Common myeloid progenitor, CD34-positive (primary cell): ENCODE data around the gene KCNG4.

Experiments used
- CTCF ChIA-PET: fragments of 350-600 bp; sonication (Branson Sonifier 250); formaldehyde crosslinking; loops from one replicate; lab custom pipeline; 2021; ENCODE audit warnings: antibody characterized with exemption; lab: Charles Lee
- POLR2A ChIA-PET: fragments of 350-600 bp; sonication (Branson Sonifier 250); formaldehyde crosslinking; loops from one replicate; lab custom pipeline; 2021; ENCODE audit warnings: antibody characterized with exemption; lab: Charles Lee
- DNase-seq, 3 donors: peaks; one replicate each; pipeline versions ENCODE4 v3.0.0 to v3.0.0-alpha.2; 2013
- H3K27ac ChIP-seq, 2 experiments: 1 replicate in 1 of 2; 2 replicates in 1 of 2; pipeline ENCODE4 v1.7.0; 2013; ENCODE audit warnings: inconsistent platforms in 2 of 2, low read length in 2 of 2, mild to moderate bottlenecking in 2 of 2, low read depth in 1 of 2, moderate library complexity in 1 of 2; ENCODE audit not compliant: severe bottlenecking in 2 of 2, insufficient read depth in 1 of 2, poor library complexity in 1 of 2
- H3K27me3 ChIP-seq, 5 experiments: replicated peaks in 2 of 5; 1 replicate in 3 of 5; 2 replicates in 2 of 5; pipeline versions ENCODE4 v1.6.1 to v1.7.0; 2013; ENCODE audit warnings: low read length in 4 of 5, mild to moderate bottlenecking in 2 of 5, moderate library complexity in 2 of 5, inconsistent platforms in 1 of 5; ENCODE audit not compliant: insufficient read depth in 5 of 5, control insufficient read depth in 4 of 5
- H3K36me3 ChIP-seq, 4 experiments: 1 replicate in 2 of 4; 2 replicates in 2 of 4; pipeline versions ENCODE4 v1.6.1 to v1.7.0; 2013; ENCODE audit warnings: low read length in 3 of 4, control low read depth in 1 of 4, mild to moderate bottlenecking in 1 of 4; ENCODE audit not compliant: control insufficient read depth in 4 of 4, insufficient read depth in 4 of 4
- H3K4me1 ChIP-seq, 4 experiments: 1 replicate in 3 of 4; 2 replicates in 1 of 4; pipeline versions ENCODE4 v1.6.1 to v1.7.1; 2013; ENCODE audit warnings: low read length in 3 of 4, mild to moderate bottlenecking in 3 of 4, control low read depth in 1 of 4, inconsistent platforms in 1 of 4, moderate library complexity in 1 of 4; ENCODE audit not compliant: control insufficient read depth in 4 of 4, insufficient read depth in 4 of 4; ENCODE audit errors: control extremely low read depth in 1 of 4
- H3K4me3 ChIP-seq, 7 experiments: 1 replicate in 4 of 7; 2 replicates in 3 of 7; pipeline versions ENCODE4 v1.5.1 to v1.7.0; 2013; ENCODE audit warnings: mild to moderate bottlenecking in 7 of 7, low read length in 6 of 7, moderate library complexity in 6 of 7, inconsistent platforms in 2 of 7, low read depth in 2 of 7, control low read depth in 1 of 7; ENCODE audit not compliant: insufficient read depth in 4 of 7, control insufficient read depth in 1 of 7; ENCODE audit errors: extremely low read depth in 1 of 7
- H3K9me3 ChIP-seq, 5 experiments: 1 replicate in 4 of 5; 2 replicates in 1 of 5; pipeline versions ENCODE4 v1.6.1 to v1.7.1; 2013; ENCODE audit warnings: low read length in 4 of 5, mild to moderate bottlenecking in 2 of 5, inconsistent platforms in 1 of 5, low read depth in 1 of 5, moderate library complexity in 1 of 5; ENCODE audit not compliant: control insufficient read depth in 4 of 5, insufficient read depth in 2 of 5; ENCODE audit errors: control extremely low read depth in 1 of 5
- WGBS: methylation state at CpG from one replicate; pipeline ENCODE4 v1.1.5; 2013; ENCODE audit not compliant: insufficient coverage; 5-methylcytosine and 5-hydroxymethylcytosine counted together

KCNG4 gene

GRCh38 chr16:84176192-84177053, 63.4 kb downstream of the KCNG4 start:
- no peak overlapping the region for H3K4me3 ChIP-seq
- H3K36me3 ChIP-seq, result peaks cover 0 to 40% (median 26%) of the 10 kb centered on the region in 4 experiments
- H3K9me3 ChIP-seq, result no peaks in the 10 kb centered on the region
- POLR2A ChIA-PET, result no interaction called here
- WGBS, result 95% methylated on average over 17 of the region's 18 CpGs
- no peak for DNase-seq
- CTCF ChIA-PET, result interaction anchor here (1.3 to 2.0 kb wide), 5 partner anchors 8 to 92 kb away, joined by 3 to 6 read pairs (median 4); no protein-coding TSS in a partner anchor
- peaks cover 0 to 4% (median 1%) of the 10 kb centered on the region in 4 experiments for H3K4me1 ChIP-seq
- no peak overlapping the region for H3K27ac ChIP-seq
- H3K27me3 ChIP-seq, result peaks cover 0 to 19% (median 10%) of the 10 kb centered on the region in 5 experiments

DNA sequence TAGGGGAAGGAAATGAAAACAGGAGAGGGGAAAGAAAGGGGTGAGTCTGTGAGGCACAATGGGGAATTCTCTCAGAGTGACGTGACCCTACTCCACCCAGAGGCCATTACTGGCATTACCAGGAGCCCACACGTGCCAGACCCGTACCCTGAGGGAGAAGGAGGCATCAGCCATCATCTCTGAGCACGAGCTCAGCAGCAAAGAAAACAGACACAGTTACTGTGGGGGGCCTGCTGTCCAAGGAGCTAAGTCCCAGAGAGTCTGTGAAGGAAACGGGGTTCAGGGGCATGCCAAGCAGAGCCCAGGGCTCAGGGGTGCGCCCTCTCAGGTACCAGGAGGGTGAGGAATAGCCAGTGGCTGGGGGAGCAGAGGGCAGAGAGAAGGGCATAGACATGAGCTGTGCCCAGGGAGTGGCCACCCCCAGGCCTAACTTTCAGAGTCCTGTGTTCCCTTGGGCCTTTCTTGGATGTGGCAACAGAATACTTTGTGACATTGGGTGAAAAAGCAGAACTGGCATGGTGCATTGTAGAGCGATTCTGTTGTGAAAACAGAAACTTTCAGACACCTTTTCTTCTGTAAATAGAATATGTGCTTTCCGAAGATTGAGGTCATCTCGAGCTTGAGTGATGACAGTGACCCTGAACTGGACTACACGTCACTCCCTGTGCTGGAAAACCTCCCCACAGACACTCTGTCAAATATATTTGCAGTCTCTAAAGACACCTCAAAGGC, 64.3 kb downstream of the KCNG4 start:
- POLR2A ChIA-PET, result no interaction called here
- no peak overlapping the region for H3K4me3 ChIP-seq
- 37% methylated on average over 10 of the region's 10 CpGs for WGBS

GRCh38 chr16:84174396-84174795, 65.4 kb downstream of the KCNG4 start:
- no peak overlapping the region for H3K4me3 ChIP-seq
- DNase-seq, result no peak
- 87% methylated on average over 11 of the region's 11 CpGs for WGBS
- peaks cover 0 to 27% (median 13%) of the 10 kb centered on the region in 5 experiments for H3K27me3 ChIP-seq
- H3K27ac ChIP-seq, result no peak overlapping the region
- H3K9me3 ChIP-seq, result no peaks in the 10 kb centered on the region
- H3K36me3 ChIP-seq, result peaks cover 0 to 20% (median 12%) of the 10 kb centered on the region in 4 experiments
- ChIA-PET CTCF (interaction anchor here (0.9 to 1.5 kb wide), 3 partner anchors 87 to 108 kb away, joined by 3 read pairs; no protein-coding TSS in a partner anchor), POLR2A (no interaction called here)
- H3K4me1 ChIP-seq, result peaks cover 0 to 4% (median 1%) of the 10 kb centered on the region in 4 experiments

More for the DNA sequence above, 64.3 kb downstream of the KCNG4 start:
- peaks cover 0 to 31% (median 20%) of the 10 kb centered on the region in 4 experiments for H3K36me3 ChIP-seq
- peaks cover 0 to 20% (median 10%) of the 10 kb centered on the region in 5 experiments for H3K27me3 ChIP-seq
- H3K9me3 ChIP-seq, result no peaks in the 10 kb centered on the region
- CTCF ChIA-PET, result interaction anchor here (1.3 to 2.0 kb wide), 6 partner anchors 9 to 109 kb away, joined by 3 to 6 read pairs (median 4); no protein-coding TSS in a partner anchor
- peak; percentile 22 to 61 (median 58) for DNase-seq
- H3K4me1 ChIP-seq, result peaks cover 0 to 4% (median 1%) of the 10 kb centered on the region in 4 experiments
- H3K27ac ChIP-seq, result no peak overlapping the region

DNA sequence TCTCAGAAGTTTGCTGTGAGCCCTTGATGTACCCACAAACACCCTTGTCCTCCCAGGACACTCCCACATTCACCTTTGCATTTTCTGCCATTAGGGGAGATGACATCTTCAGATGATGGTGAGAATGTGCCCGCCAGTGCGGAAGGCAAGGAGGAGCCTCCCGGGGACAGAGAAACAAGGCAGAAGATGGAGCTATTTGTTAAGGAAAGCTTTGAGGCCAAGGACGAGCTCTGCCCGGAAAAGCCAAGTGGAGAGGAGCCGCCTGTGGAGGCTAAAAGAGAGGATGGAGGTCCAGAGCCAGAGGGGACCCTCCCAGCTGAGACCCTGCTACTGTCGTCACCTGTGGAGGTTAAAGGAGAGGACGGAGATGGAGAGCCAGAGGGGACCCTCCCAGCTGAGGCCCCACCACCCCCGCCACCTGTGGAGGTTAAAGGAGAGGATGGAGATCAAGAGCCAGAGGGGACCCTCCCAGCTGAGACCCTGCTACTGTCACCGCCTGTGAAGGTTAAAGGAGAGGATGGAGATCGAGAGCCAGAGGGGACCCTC, 70.0 kb downstream of the KCNG4 start:
- 93% methylated on average over 11 of the region's 11 CpGs for WGBS
- no peaks in the 10 kb centered on the region for H3K9me3 ChIP-seq
- no peak overlapping the region for H3K4me3 ChIP-seq
- no peak overlapping the region for H3K27ac ChIP-seq
- no peaks in the 10 kb centered on the region for H3K4me1 ChIP-seq
- H3K27me3 ChIP-seq, result peaks cover 0 to 43% (median 12%) of the 10 kb centered on the region in 5 experiments
- H3K36me3 ChIP-seq, result no peaks in the 10 kb centered on the region
- DNase-seq, result no peak
- ChIA-PET CTCF (interaction anchor here (1.7 kb wide), 1 partner anchor 17 kb away, joined by 7 read pairs; the partner anchor contains the start of gene TAF1C), POLR2A (no interaction called here)
